22Rv1 (cell line): ENCODE measurements around the gene GMDS.

Experiments used
- CTCF ChIP-seq: fragments of 450-650 bp; IDR thresholded peaks from 2 replicates; pipeline ENCODE4 v1.5.1; 2017; ENCODE audit warnings: mild to moderate bottlenecking
- ZFX ChIP-seq: fragments of 450-650 bp; IDR thresholded peaks from 2 replicates; pipeline ENCODE4 v1.6.1; 2017; ENCODE audit warnings: antibody characterized with exemption, borderline replicate concordance

- no peak for TF ChIP-seq CTCF
- no peak for TF ChIP-seq ZFX
Observed at GRCh38 chr6:1703923-1704322, 541.5 kb downstream of the GMDS start.
